Stimulated activated CD4-positive, alpha-beta T cell treated with anti-CD3 and anti-CD28 coated beads, Interleukin-1b, Interleukin-23, amount 100 ng/mL, for 48 hours (primary cell): ENCODE measurements around the gene MIF4GD.

ENCODE experiments used
- DNase-seq: peaks from one replicate; pipeline ENCODE4 v3.0.0-alpha.2; 2020

MIF4GD gene

GRCh38 chr17:75231741-75232464 lies 39.1 kb downstream of the MIF4GD start:
- no peak for DNase-seq

GRCh38 chr17:75231071-75231470 lies 40.0 kb downstream of the MIF4GD start:
- DNase-seq: no peak

GRCh38 chr17:75228847-75229246 lies 42.2 kb downstream of the MIF4GD start:
- DNase-seq: no peak

GRCh38 chr17:75228305-75228704 lies 42.7 kb downstream of the MIF4GD start:
- no peak for DNase-seq

- DNase-seq: no peak
Measured at GRCh38 chr17:75227729-75228128, 43.3 kb downstream of the MIF4GD start.

GRCh38 chr17:75225016-75225415 lies 46.0 kb downstream of the MIF4GD start:
- DNase-seq: no peak

- no peak for DNase-seq
Measured at GRCh38 chr17:75219815-75220214, 51.2 kb downstream of the MIF4GD start.

GRCh38 chr17:75218131-75218530 lies 52.9 kb downstream of the MIF4GD start:
- DNase-seq: no peak
